K562 (cell line): Measurements from ENCODE around the gene TNPO3. TPM values are rescaled to one million over a fixed set of nuclear protein-coding genes. Genes with fewer than 3 reads are reported as not detected.

Experiments
- CHD2 ChIP-seq: IDR thresholded peaks from 2 replicates; pipeline ENCODE4 v1.6.1; 2011; ENCODE audit warnings: low read depth, low read length
- CTCFL ChIP-seq: IDR thresholded peaks from 2 replicates; pipeline ENCODE4 v1.6.1; 2011; ENCODE audit warnings: borderline replicate concordance, low read depth, mild to moderate bottlenecking, moderate library complexity, low read length; ENCODE audit not compliant: insufficient read depth, poor library complexity, severe bottlenecking
- DIDO1 ChIP-seq: fragments of 450-650 bp; IDR thresholded peaks from 2 replicates; pipeline ENCODE4 v1.6.1; 2016; ENCODE audit warnings: low read depth, missing biosample characterization, missing genetic modification characterization
- E2F3 ChIP-seq: fragments of 250-450 bp; sonication (Bioruptor Pico); IDR thresholded peaks from 2 replicates; pipeline ENCODE4 v1.4.0; 2020; ENCODE audit warnings: mild to moderate bottlenecking
- GABPB2 ChIP-seq: fragments of 250-450 bp; sonication (Bioruptor Pico); conservative IDR thresholded peaks from 2 replicates; pipeline ENCODE4 v1.5.1; 2021; ENCODE audit warnings: mild to moderate bottlenecking
- HDAC6 ChIP-seq: IDR thresholded peaks from 2 replicates; pipeline ENCODE4 v1.6.1; 2012; ENCODE audit warnings: low read depth, mild to moderate bottlenecking, control low read depth, inconsistent platforms, low read length, moderate library complexity
- KDM5B ChIP-seq: fragments of 200-600 bp; sonication (generic); IDR thresholded peaks from 2 replicates; pipeline ENCODE4 v1.6.1; 2012; ENCODE audit warnings: low read depth, mild to moderate bottlenecking, moderate library complexity, low read length, control low read depth, inconsistent platforms; ENCODE audit not compliant: insufficient replicate concordance
- MAZ ChIP-seq, 2 experiments: fragments of 450-650 bp in 1 of 2; sonication (generic) in 1 of 2; formaldehyde crosslinking; IDR thresholded peaks in 1 of 2; conservative IDR thresholded peaks in 1 of 2; 2 replicates each; pipeline versions ENCODE4 v1.4.0 to v1.5.0; 2020; ENCODE audit warnings: mild to moderate bottlenecking in 1 of 2, missing genetic modification reagents in 1 of 2
- NEUROD1 ChIP-seq: fragments of 150-350 bp; IDR thresholded peaks from 2 replicates; pipeline ENCODE4 v1.6.1; 2014; ENCODE audit warnings: borderline replicate concordance, low read length, low read depth; ENCODE audit not compliant: partially characterized antibody
- OTX1 ChIP-seq: fragments of 450-650 bp; formaldehyde crosslinking; IDR thresholded peaks from 2 replicates; pipeline ENCODE4 v1.4.0; 2022; ENCODE audit warnings: mild to moderate bottlenecking
- RB1 ChIP-seq: fragments of 450-650 bp; IDR thresholded peaks from 2 replicates; pipeline ENCODE4 v1.6.1; 2017; ENCODE audit warnings: low read depth, mild to moderate bottlenecking
- TBL1XR1 ChIP-seq, 2 experiments: IDR thresholded peaks; 2 replicates each; pipeline ENCODE4 v1.6.1; 2012; ENCODE audit warnings: improper control_type of control experiment in 2 of 2, low read length in 2 of 2, mild to moderate bottlenecking in 1 of 2
- ZKSCAN8 ChIP-seq: fragments of 200-800 bp; sonication (Bioruptor generic); IDR thresholded peaks from 2 replicates; pipeline ENCODE4 v1.6.1; 2016; ENCODE audit warnings: missing genetic modification characterization, missing compliant biosample characterization
- ZNF274 ChIP-seq: IDR thresholded peaks from 2 replicates; pipeline ENCODE4 v1.6.1; 2011; ENCODE audit warnings: low read depth, mild to moderate bottlenecking, low read length, moderate library complexity, borderline replicate concordance
- ZNF561 ChIP-seq: fragments of 450-650 bp; formaldehyde crosslinking; conservative IDR thresholded peaks from 2 replicates; pipeline ENCODE4 v1.4.0; 2020; ENCODE audit warnings: mild to moderate bottlenecking, moderate library complexity
- ZNF586 ChIP-seq: fragments of 450-650 bp; formaldehyde crosslinking; conservative IDR thresholded peaks from 2 replicates; pipeline ENCODE4 v1.4.0; 2020; ENCODE audit warnings: mild to moderate bottlenecking, moderate library complexity
- polyA plus RNA-seq, 8 experiments: library from polyadenylated mRNA; depleted of rRNA in 4 of 8; stranded (reverse) in 5 of 8; unstranded in 3 of 8; fragments of >200 nt; fragmentation: Nextera tagmentation in 2 of 8; fragmentation: Illumina TruSeq in 1 of 8; extraction: Ambion mirVana in 2 of 8; extraction: Trizol in 1 of 8; gene quantifications; 2 replicates each; pipeline versions ENCODE4 v1.2.1 to v1.2.3, GENCODE V29; 2011 to 2014; ENCODE audit warnings: inconsistent platforms in 1 of 8, missing spikeins in 1 of 8
- total RNA-seq, 7 experiments: library from RNA; depleted of rRNA in 6 of 7; stranded (reverse); fragments of >200 nt in 6 of 7; fragmentation: Illumina TruSeq in 2 of 7; extraction: Trizol in 2 of 7; gene quantifications; 2 replicates each; pipeline versions ENCODE4 v1.2.1 to v1.2.3, GENCODE V29; 2011 to 2021; ENCODE audit warnings: low replicate concordance in 1 of 7
- TF ChIP-seq, protein P1 (sequence below): fragments of 250-450 bp; sonication (Bioruptor Pico); IDR thresholded peaks from 2 replicates; pipeline ENCODE4 v1.4.0; 2020; ENCODE audit warnings: mild to moderate bottlenecking, moderate library complexity
- TF ChIP-seq, protein P2 (sequence below): fragments of 450-650 bp; conservative IDR thresholded peaks from 2 replicates; pipeline ENCODE4 v1.6.1; 2016; ENCODE audit warnings: missing genetic modification characterization, low read depth, mild to moderate bottlenecking, missing compliant biosample characterization, moderate library complexity
- TF ChIP-seq, protein P3 (sequence below): fragments of 200-800 bp; sonication (Bioruptor generic); IDR thresholded peaks from 2 replicates; pipeline ENCODE4 v1.6.1; 2017; ENCODE audit warnings: missing genetic modification characterization, missing compliant biosample characterization

TNPO3 gene
- total and polyA plus RNA-seq, 9 of the 15 experiments (the other 6 are each of a cell fraction or from before 2014, with no cell fraction given): 35.8 to 125 (median 110) TPM

GRCh38 chr7:129054438-129055293, at the start of gene TNPO3 (continued):
- TF ChIP-seq, protein P1, sequence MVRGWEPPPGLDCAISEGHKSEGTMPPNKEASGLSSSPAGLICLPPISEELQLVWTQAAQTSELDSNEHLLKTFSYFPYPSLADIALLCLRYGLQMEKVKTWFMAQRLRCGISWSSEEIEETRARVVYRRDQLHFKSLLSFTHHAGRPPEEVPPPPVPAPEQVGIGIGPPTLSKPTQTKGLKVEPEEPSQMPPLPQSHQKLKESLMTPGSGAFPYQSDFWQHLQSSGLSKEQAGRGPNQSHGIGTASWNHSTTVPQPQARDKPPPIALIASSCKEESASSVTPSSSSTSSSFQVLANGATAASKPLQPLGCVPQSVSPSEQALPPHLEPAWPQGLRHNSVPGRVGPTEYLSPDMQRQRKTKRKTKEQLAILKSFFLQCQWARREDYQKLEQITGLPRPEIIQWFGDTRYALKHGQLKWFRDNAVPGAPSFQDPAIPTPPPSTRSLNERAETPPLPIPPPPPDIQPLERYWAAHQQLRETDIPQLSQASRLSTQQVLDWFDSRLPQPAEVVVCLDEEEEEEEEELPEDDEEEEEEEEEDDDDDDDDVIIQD (CRISPR knock-in tag): peak; percentile 18; the same call in 1 of the 2 replicates
- peak; percentile 86 for TF ChIP-seq NEUROD1
- TF ChIP-seq CHD2: peak; percentile 61; the same call in 1 of the 2 replicates
- TF ChIP-seq OTX1 (CRISPR knock-in tag): peak; percentile 87; the same call in 1 of the 2 replicates
- TF ChIP-seq RB1: peak; percentile 64
- TF ChIP-seq, protein P2, sequence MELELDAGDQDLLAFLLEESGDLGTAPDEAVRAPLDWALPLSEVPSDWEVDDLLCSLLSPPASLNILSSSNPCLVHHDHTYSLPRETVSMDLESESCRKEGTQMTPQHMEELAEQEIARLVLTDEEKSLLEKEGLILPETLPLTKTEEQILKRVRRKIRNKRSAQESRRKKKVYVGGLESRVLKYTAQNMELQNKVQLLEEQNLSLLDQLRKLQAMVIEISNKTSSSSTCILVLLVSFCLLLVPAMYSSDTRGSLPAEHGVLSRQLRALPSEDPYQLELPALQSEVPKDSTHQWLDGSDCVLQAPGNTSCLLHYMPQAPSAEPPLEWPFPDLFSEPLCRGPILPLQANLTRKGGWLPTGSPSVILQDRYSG: peak; percentile 64; the same call in 1 of the 2 replicates
- TF ChIP-seq HDAC6: no peak
- TF ChIP-seq DIDO1 (tag): peak; percentile 100
- no peak for TF ChIP-seq ZNF586 (CRISPR knock-in tag)
- TF ChIP-seq MAZ (CRISPR knock-in tag; conservative IDR thresholded peaks at IDR 0.05 in 1 of 2, IDR thresholded peaks at IDR 0.05 in 1 of 2): peak; percentile 81 to 85
- no peak for TF ChIP-seq ZNF274
- peak; percentile 98 for TF ChIP-seq KDM5B
- peak; percentile 90 for TF ChIP-seq E2F3
- TF ChIP-seq, protein P3, sequence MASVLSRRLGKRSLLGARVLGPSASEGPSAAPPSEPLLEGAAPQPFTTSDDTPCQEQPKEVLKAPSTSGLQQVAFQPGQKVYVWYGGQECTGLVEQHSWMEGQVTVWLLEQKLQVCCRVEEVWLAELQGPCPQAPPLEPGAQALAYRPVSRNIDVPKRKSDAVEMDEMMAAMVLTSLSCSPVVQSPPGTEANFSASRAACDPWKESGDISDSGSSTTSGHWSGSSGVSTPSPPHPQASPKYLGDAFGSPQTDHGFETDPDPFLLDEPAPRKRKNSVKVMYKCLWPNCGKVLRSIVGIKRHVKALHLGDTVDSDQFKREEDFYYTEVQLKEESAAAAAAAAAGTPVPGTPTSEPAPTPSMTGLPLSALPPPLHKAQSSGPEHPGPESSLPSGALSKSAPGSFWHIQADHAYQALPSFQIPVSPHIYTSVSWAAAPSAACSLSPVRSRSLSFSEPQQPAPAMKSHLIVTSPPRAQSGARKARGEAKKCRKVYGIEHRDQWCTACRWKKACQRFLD (CRISPR knock-in tag): peak; percentile 91
- peak; percentile 1 for TF ChIP-seq CTCFL
- TF ChIP-seq GABPB2 (CRISPR knock-in tag): peak; percentile 77; the same call in 1 of the 2 replicates
- TF ChIP-seq ZNF561 (CRISPR knock-in tag): no peak
- 0 out of 2 replicates have a peak, but pooled peaks have one; percentile 48 for TF ChIP-seq ZKSCAN8
- peak; percentile 8 to 55; a peak in 1 of 4 replicates for TF ChIP-seq TBL1XR1 (IDR thresholded peaks at IDR 0.05; ENCODE audit: low read length in 2 of 2)
